Measurements from ENCODE around the gene SLC9A8. TPM values are rescaled to one million over a fixed set of nuclear protein-coding genes. Genes with fewer than 3 reads are reported as not detected.

Gene SLC9A8
- total and polyA plus RNA-seq, 9 of the 15 experiments (the other 6 are each of a cell fraction or from before 2014, with no cell fraction given): 0.56 to 9.7 (median 5.0) TPM

DNA sequence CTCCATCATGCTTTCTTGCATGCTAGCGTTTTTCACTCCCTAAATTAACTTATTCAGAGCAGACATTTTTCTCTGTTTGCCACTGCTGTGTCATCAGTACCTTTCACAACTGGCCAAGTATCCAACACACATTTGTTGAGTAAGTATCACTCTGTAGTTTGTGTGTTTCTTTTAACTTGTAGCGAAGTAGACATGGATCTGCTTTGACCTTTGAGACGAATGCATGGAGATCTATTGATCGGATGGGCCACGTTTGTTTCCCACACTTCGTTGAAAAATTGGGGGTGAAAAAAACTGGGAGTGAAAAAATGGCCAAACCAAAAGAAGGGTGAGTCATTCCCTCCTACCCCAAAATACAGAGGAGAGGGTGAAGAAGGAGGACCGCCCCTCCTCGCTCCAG is 12.9 kb upstream of the SLC9A8 start:
- CTCF ChIA-PET (ENCODE audit: low intra/inter-chr PET ratio): no interaction called here
- intact Hi-C loops (cut with micrococcal nuclease): no loop called here
- FAIRE-seq: no peak

DNA sequence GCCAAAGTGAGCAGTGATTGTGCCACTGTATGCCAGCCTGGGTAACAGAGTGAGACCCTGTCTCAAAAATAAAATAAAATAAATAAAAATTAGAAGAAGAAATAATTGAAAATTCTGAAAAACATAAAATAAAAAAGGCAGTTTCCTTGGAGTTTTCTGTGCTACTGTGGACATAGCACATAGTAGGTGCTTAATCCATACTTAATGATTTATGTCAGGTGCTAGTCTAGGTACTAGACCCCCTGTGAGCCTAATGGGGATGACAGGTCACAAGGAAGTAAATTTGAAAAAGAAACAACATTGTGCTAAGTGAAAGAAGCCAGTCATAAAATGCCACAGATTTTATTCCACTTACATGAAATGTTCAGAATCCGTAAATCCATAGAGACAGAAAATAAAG is 9.2 kb upstream of the SLC9A8 start:
- Histone ChIP-seq H3K4me1 (replicated peaks in 1 of 2; ENCODE audit: control insufficient read depth in 2 of 2, insufficient read depth in 2 of 2, low read length in 2 of 2) (peaks cover 4 to 5% of the 10 kb centered on the region in 2 experiments; a peak in 1 of 5 replicates), H3K27me3 (ENCODE audit: control insufficient read depth in 2 of 2, insufficient read depth in 2 of 2, low read length in 2 of 2) (no peaks in the 10 kb centered on the region), H3K36me3 (ENCODE audit: control insufficient read depth, insufficient read depth, low read length) (no peaks in the 10 kb centered on the region), H3K79me2 (ENCODE audit: control insufficient read depth, insufficient read depth, low read length) (no peaks in the 10 kb centered on the region), H4K20me1 (replicated peaks; ENCODE audit: control insufficient read depth, insufficient read depth, low read length) (no peaks in the 10 kb centered on the region), H3K9me1 (ENCODE audit: control insufficient read depth, insufficient read depth, low read length) (no peaks in the 10 kb centered on the region), H3K4me2 (ENCODE audit: insufficient read depth, low read length) (no peak overlapping the region), H3K4me3 (no peak overlapping the region), H3K9me3 (replicated peaks; ENCODE audit: control insufficient read depth, insufficient read depth, low read depth, low read length) (no peaks in the 10 kb centered on the region), H3K27ac (ENCODE audit: extremely low read depth, low read depth, low read length) (no peak overlapping the region), H2AFZ (ENCODE audit: low read depth, low read length) (no peak overlapping the region), H3K9ac (ENCODE audit: insufficient read depth in 1 of 2, low read depth in 2 of 2, low read length in 2 of 2) (no peak overlapping the region)
- intact Hi-C loops (cut with micrococcal nuclease): no loop called here
- FAIRE-seq (no peak), ATAC-seq (no peak), DNase-seq (ENCODE audit: extremely low read depth in 1 of 4, low spot score in 3 of 4) (no peak)
- peak; percentile 89 for TF ChIP-seq ZKSCAN1 (IDR thresholded peaks at IDR 0.05; ENCODE audit: low read depth, low read length)
- TF ChIP-seq ZFPM2 (CRISPR knock-in tag; IDR thresholded peaks at IDR 0.05): no peak
- TF ChIP-seq, protein P1, sequence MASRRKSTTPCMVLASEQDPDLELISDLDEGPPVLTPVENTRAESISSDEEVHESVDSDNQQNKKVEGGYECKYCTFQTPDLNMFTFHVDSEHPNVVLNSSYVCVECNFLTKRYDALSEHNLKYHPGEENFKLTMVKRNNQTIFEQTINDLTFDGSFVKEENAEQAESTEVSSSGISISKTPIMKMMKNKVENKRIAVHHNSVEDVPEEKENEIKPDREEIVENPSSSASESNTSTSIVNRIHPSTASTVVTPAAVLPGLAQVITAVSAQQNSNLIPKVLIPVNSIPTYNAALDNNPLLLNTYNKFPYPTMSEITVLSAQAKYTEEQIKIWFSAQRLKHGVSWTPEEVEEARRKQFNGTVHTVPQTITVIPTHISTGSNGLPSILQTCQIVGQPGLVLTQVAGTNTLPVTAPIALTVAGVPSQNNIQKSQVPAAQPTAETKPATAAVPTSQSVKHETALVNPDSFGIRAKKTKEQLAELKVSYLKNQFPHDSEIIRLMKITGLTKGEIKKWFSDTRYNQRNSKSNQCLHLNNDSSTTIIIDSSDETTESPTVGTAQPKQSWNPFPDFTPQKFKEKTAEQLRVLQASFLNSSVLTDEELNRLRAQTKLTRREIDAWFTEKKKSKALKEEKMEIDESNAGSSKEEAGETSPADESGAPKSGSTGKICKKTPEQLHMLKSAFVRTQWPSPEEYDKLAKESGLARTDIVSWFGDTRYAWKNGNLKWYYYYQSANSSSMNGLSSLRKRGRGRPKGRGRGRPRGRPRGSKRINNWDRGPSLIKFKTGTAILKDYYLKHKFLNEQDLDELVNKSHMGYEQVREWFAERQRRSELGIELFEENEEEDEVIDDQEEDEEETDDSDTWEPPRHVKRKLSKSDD (conservative IDR thresholded peaks at IDR 0.05; ENCODE audit: low read length): no peak
- TF ChIP-seq, protein P2, sequence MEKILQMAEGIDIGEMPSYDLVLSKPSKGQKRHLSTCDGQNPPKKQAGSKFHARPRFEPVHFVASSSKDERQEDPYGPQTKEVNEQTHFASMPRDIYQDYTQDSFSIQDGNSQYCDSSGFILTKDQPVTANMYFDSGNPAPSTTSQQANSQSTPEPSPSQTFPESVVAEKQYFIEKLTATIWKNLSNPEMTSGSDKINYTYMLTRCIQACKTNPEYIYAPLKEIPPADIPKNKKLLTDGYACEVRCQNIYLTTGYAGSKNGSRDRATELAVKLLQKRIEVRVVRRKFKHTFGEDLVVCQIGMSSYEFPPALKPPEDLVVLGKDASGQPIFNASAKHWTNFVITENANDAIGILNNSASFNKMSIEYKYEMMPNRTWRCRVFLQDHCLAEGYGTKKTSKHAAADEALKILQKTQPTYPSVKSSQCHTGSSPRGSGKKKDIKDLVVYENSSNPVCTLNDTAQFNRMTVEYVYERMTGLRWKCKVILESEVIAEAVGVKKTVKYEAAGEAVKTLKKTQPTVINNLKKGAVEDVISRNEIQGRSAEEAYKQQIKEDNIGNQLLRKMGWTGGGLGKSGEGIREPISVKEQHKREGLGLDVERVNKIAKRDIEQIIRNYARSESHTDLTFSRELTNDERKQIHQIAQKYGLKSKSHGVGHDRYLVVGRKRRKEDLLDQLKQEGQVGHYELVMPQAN (IDR thresholded peaks at IDR 0.05; ENCODE audit: borderline replicate concordance): no peak
- no TSS peak for BruUV-seq (replicated peaks)
- CTCF ChIA-PET (ENCODE audit: low intra/inter-chr PET ratio): interaction anchor here (0.6 kb wide), 1 partner anchor 518 kb away, joined by 3 read pairs; no protein-coding TSS in a partner anchor
- POLR2A ChIA-PET: no interaction called here
- in situ Hi-C loops (cut with MboI): no loop called here
- 79% methylated on average over 1 of the region's 1 CpG for WGBS (ENCODE audit: insufficient coverage, low coverage, missing lambda C conversion rate)

More for the DNA sequence above, 12.9 kb upstream of the SLC9A8 start:
- DNase-seq (ENCODE audit: extremely low read depth in 1 of 4, low spot score in 3 of 4): no peak
- Histone ChIP-seq H3K9me3 (replicated peaks; ENCODE audit: control insufficient read depth, insufficient read depth, low read depth, low read length) (no peaks in the 10 kb centered on the region), H3K27ac (ENCODE audit: extremely low read depth, low read depth, low read length) (no peak overlapping the region), H3K4me1 (replicated peaks in 1 of 2; ENCODE audit: control insufficient read depth in 2 of 2, insufficient read depth in 2 of 2, low read length in 2 of 2) (peaks cover 3 to 5% of the 10 kb centered on the region in 2 experiments; a peak in 2 of 5 replicates), H3K27me3 (ENCODE audit: control insufficient read depth in 2 of 2, insufficient read depth in 2 of 2, low read length in 2 of 2) (no peaks in the 10 kb centered on the region), H3K79me2 (ENCODE audit: control insufficient read depth, insufficient read depth, low read length) (no peaks in the 10 kb centered on the region), H3K4me3 (no peak overlapping the region), H3K36me3 (ENCODE audit: control insufficient read depth, insufficient read depth, low read length) (no peaks in the 10 kb centered on the region), H2AFZ (ENCODE audit: low read depth, low read length) (peak overlapping the region; percentile 41), H3K4me2 (ENCODE audit: insufficient read depth, low read length) (no peak overlapping the region), H3K9me1 (ENCODE audit: control insufficient read depth, insufficient read depth, low read length) (no peaks in the 10 kb centered on the region), H4K20me1 (replicated peaks; ENCODE audit: control insufficient read depth, insufficient read depth, low read length) (no peaks in the 10 kb centered on the region), H3K9ac (ENCODE audit: insufficient read depth in 1 of 2, low read depth in 2 of 2, low read length in 2 of 2) (no peak overlapping the region)
- POLR2A ChIA-PET: no interaction called here
- no peak for ATAC-seq
- no TSS peak for BruUV-seq (replicated peaks)
- 74% methylated on average over 8 of the region's 8 CpGs for WGBS (ENCODE audit: insufficient coverage, low coverage, missing lambda C conversion rate)
- TF ChIP-seq XRCC4 (IDR thresholded peaks at IDR 0.05; ENCODE audit: extremely low read depth, insufficient read depth, insufficient read length) (no peak), ZNF707 (CRISPR knock-in tag; conservative IDR thresholded peaks at IDR 0.05) (no peak), TAL1 (IDR thresholded peaks at IDR 0.05) (no peak), PHF21A (IDR thresholded peaks at IDR 0.05; ENCODE audit: borderline replicate concordance, low read depth) (no peak), ZNF785 (CRISPR knock-in tag; IDR thresholded peaks at IDR 0.05) (no peak), GABPB2 (CRISPR knock-in tag; conservative IDR thresholded peaks at IDR 0.05) (no peak)
- TF ChIP-seq, protein P3, sequence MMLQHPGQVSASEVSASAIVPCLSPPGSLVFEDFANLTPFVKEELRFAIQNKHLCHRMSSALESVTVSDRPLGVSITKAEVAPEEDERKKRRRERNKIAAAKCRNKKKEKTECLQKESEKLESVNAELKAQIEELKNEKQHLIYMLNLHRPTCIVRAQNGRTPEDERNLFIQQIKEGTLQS (IDR thresholded peaks at IDR 0.05): 0 out of 2 replicates have a peak, but pooled peaks have one; percentile 15
- TF ChIP-seq, protein P3 (CRISPR knock-in tag; conservative IDR thresholded peaks at IDR 0.05): no peak
- in situ Hi-C loops (cut with MboI): no loop called here

Data from K562 (cell line).